ENCODE results near the gene USP13. TPM values are rescaled to one million over a fixed set of nuclear protein-coding genes. Genes with fewer than 3 reads are reported as not detected.

Gene USP13
- total RNA-seq, 2 experiments from 2014 or later, result 4.3 to 4.8 TPM

- intact Hi-C loops (cut with DNase I, micrococcal nuclease), result no loop called here
- no peak overlapping the region for H3K27ac Mint-ChIP-seq
- CTCF ChIA-PET, result no interaction called here
- H3K4me1 Mint-ChIP-seq (ENCODE audit: low read depth), result no peaks in the 10 kb centered on the region
- ATAC-seq (ENCODE audit: poor library complexity), result no peak
- peaks cover 56% of the 10 kb centered on the region for H3K36me3 Mint-ChIP-seq (ENCODE audit: low read depth)
- TF ChIP-seq CTCF (IDR thresholded peaks at IDR 0.05), result no peak
- no peak overlapping the region for H3K4me3 Mint-ChIP-seq
- no peak overlapping the region for H3K27ac ChIP-seq (ENCODE audit: low read depth in 1 of 2, low read length in 2 of 2)
- no peaks in the 10 kb centered on the region for H3K9me3 Mint-ChIP-seq
- no peak overlapping the region for H3K4me3 ChIP-seq (ENCODE audit: low read length)
- peaks cover 13% of the 10 kb centered on the region for H3K36me3 ChIP-seq (ENCODE audit: insufficient read depth, low read length)
- H3K27me3 ChIP-seq (ENCODE audit: control insufficient read depth in 1 of 2, insufficient read depth in 2 of 2, low read length in 2 of 2), result no peaks in the 10 kb centered on the region
- POLR2A ChIA-PET, result no interaction called here
- H3K4me1 ChIP-seq (ENCODE audit: insufficient read depth, low read length), result no peaks in the 10 kb centered on the region
- no peaks in the 10 kb centered on the region for H3K9me3 ChIP-seq (ENCODE audit: control insufficient read depth in 1 of 2, insufficient read depth in 1 of 2, low read length in 2 of 2)
- no peak for DNase-seq
- no peaks in the 10 kb centered on the region for H3K27me3 Mint-ChIP-seq
These were observed 76.2 kb downstream of the USP13 start for GRCh38 chr3:179729086-179729485.

- H3K4me1 Mint-ChIP-seq (ENCODE audit: low read depth), result no peaks in the 10 kb centered on the region
- ATAC-seq (ENCODE audit: poor library complexity), result no peak
- POLR2A ChIA-PET, result no interaction called here
These were observed 77.1 kb downstream of the USP13 start for GRCh38 chr3:179729981-179730380.

DNA sequence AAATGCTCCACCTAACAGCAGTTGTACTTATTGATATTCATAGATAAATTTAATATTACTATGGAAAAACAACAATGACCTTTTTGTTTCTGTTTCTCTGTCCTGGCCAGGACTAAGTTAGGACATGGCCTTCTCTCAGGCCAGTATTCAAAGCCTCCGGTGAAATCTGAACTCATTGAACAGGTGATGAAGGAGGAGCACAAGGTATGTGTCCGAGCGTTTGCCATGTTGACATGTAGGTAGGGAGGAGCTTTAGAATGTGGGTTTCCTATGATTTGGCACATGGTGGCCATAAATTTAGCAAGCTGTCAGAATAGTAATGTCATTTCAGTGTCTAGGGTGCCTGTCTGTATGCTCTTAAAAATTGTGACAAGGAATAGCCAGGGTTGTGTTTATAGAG is 77.7 kb downstream of the USP13 start:
- Mint-ChIP-seq H3K4me3 (no peak overlapping the region), H3K36me3 (ENCODE audit: low read depth) (peaks cover 55% of the 10 kb centered on the region), H3K4me1 (ENCODE audit: low read depth) (no peaks in the 10 kb centered on the region), H3K27me3 (no peaks in the 10 kb centered on the region), H3K27ac (no peak overlapping the region), H3K9me3 (no peaks in the 10 kb centered on the region)
- no peak overlapping the region for H3K4me3 ChIP-seq (ENCODE audit: low read length)
- ChIA-PET POLR2A (no interaction called here), CTCF (no interaction called here)
- H3K36me3 ChIP-seq (ENCODE audit: insufficient read depth, low read length), result peaks cover 13% of the 10 kb centered on the region
- no peak for TF ChIP-seq CTCF (IDR thresholded peaks at IDR 0.05)
- H3K4me1 ChIP-seq (ENCODE audit: insufficient read depth, low read length), result no peaks in the 10 kb centered on the region
- intact Hi-C loops (cut with DNase I, micrococcal nuclease), result no loop called here
- no peak for ATAC-seq (ENCODE audit: poor library complexity)
- no peaks in the 10 kb centered on the region for H3K9me3 ChIP-seq (ENCODE audit: control insufficient read depth in 1 of 2, insufficient read depth in 1 of 2, low read length in 2 of 2)
- no peaks in the 10 kb centered on the region for H3K27me3 ChIP-seq (ENCODE audit: control insufficient read depth in 1 of 2, insufficient read depth in 2 of 2, low read length in 2 of 2)
- DNase-seq, result no peak
- H3K27ac ChIP-seq (ENCODE audit: low read depth in 1 of 2, low read length in 2 of 2), result no peak overlapping the region

More at GRCh38 chr3:179729981-179730380, 77.1 kb downstream of the USP13 start:
- no peak for TF ChIP-seq CTCF (IDR thresholded peaks at IDR 0.05)
- Histone ChIP-seq H3K4me3 (ENCODE audit: low read length) (no peak overlapping the region), H3K27ac (ENCODE audit: low read depth in 1 of 2, low read length in 2 of 2) (no peak overlapping the region), H3K27me3 (ENCODE audit: control insufficient read depth in 1 of 2, insufficient read depth in 2 of 2, low read length in 2 of 2) (no peaks in the 10 kb centered on the region), H3K4me1 (ENCODE audit: insufficient read depth, low read length) (no peaks in the 10 kb centered on the region), H3K9me3 (ENCODE audit: control insufficient read depth in 1 of 2, insufficient read depth in 1 of 2, low read length in 2 of 2) (no peaks in the 10 kb centered on the region), H3K36me3 (ENCODE audit: insufficient read depth, low read length) (peaks cover 13% of the 10 kb centered on the region)
- no peak overlapping the region for H3K4me3 Mint-ChIP-seq
- H3K9me3 Mint-ChIP-seq, result no peaks in the 10 kb centered on the region
- CTCF ChIA-PET, result no interaction called here
- DNase-seq, result no peak
- intact Hi-C loops (cut with DNase I, micrococcal nuclease), result no loop called here
- H3K27me3 Mint-ChIP-seq, result no peaks in the 10 kb centered on the region
- no peak overlapping the region for H3K27ac Mint-ChIP-seq
- H3K36me3 Mint-ChIP-seq (ENCODE audit: low read depth), result peaks cover 59% of the 10 kb centered on the region

Data from CD4-positive, alpha-beta T cell (primary cell).